Motor neuron (in vitro differentiated cells): ENCODE results near the gene AARSD1. TPM values are rescaled to one million over a fixed set of nuclear protein-coding genes. Genes with fewer than 3 reads are reported as not detected.
A peak's percentile ranks its signal among the peaks of the same experiment; 100 is the strongest.

Experiments
- ATAC-seq, 8 experiments: fragments of 200-7000 bp; cut with Tn5 transposase; replicated peaks in 6 of 8; 2 replicates each; pipeline ENCODE4 v1.8.0; 2021; ENCODE audit warnings: mild to moderate bottlenecking in 8 of 8, moderate library complexity in 8 of 8
- H3K27ac ChIP-seq, 2 donors: fragments of 250-450 bp; sonication (Bioruptor Pico); 2 replicates each; pipeline ENCODE4 v1.9.0; 2021; ENCODE audit warnings: antibody characterized with exemption in 2 of 2, mild to moderate bottlenecking in 2 of 2, moderate library complexity in 1 of 2
- H3K4me1 ChIP-seq, 2 donors: fragments of 250-450 bp; sonication (Bioruptor Pico); replicated peaks in 1 of 2; 2 replicates each; pipeline ENCODE4 v1.6.1; 2021; ENCODE audit warnings: antibody characterized with exemption in 2 of 2, mild to moderate bottlenecking in 2 of 2, moderate library complexity in 1 of 2
- H3K4me3 ChIP-seq, 5 donors: fragments of 250-450 bp; sonication (Bioruptor Pico); 2 replicates each; pipeline ENCODE4 v1.9.0; 2021; ENCODE audit warnings: antibody characterized with exemption in 5 of 5, mild to moderate bottlenecking in 5 of 5, moderate library complexity in 4 of 5
- WGBS, 10 experiments: fragments of 450-650 bp; shearing (Covaris generic); methylation state at CpG; one replicate each; pipeline ENCODE4 v1.0.0; 2022; 5-methylcytosine and 5-hydroxymethylcytosine counted together
- in situ Hi-C, 9 experiments: fragments of 400-800 bp; cut with MboI; loops; one replicate each; pipeline ENCODE4 v1.15.0; 2021; ENCODE audit warnings: low sequenced_read_pairs in 9 of 9, low pct_unique_long_range_greater_than_20kb in 2 of 9; ENCODE audit not compliant: unreplicated experiment in 9 of 9
- total RNA-seq, 8 experiments: library from RNA; unstranded; fragments of 300-600 nt; gene quantifications; 2 replicates each; pipeline versions ENCODE4 v1.2.3 to v1.2.4, GENCODE V29; 2022

Gene AARSD1
- total RNA-seq, 8 experiments from 2014 or later: 47.2 to 77.9 (median 59.3) TPM

GRCh38 chr17:42908872-42909700 lies 55.2 kb downstream of the AARSD1 start:
- Histone ChIP-seq H3K4me3 (no peak overlapping the region), H3K4me1 (no peaks in the 10 kb centered on the region), H3K27ac (no peak overlapping the region)
- in situ Hi-C loops: no loop called here
- ATAC-seq: no peak
- 39 to 100% (median 61%) methylated on average over 1 to 7 of the region's 7 CpGs for WGBS, 10 experiments

GRCh38 chr17:42906772-42907446 lies 57.3 kb downstream of the AARSD1 start:
- WGBS, 10 experiments: 48 to 100% (median 72%) methylated on average over 2 to 7 of the region's 8 CpGs; no CpG with 5 or more reads in 2 of the 10 experiments
- in situ Hi-C loops: no loop called here
- Histone ChIP-seq H3K4me1 (no peaks in the 10 kb centered on the region), H3K4me3 (no peak overlapping the region), H3K27ac (no peak overlapping the region)
- ATAC-seq: peak in 3 of 8 experiments; percentile 64 to 71 (median 65)

GRCh38 chr17:42904110-42904469 lies 60.2 kb downstream of the AARSD1 start:
- no peaks in the 10 kb centered on the region for H3K4me1 ChIP-seq

DNA sequence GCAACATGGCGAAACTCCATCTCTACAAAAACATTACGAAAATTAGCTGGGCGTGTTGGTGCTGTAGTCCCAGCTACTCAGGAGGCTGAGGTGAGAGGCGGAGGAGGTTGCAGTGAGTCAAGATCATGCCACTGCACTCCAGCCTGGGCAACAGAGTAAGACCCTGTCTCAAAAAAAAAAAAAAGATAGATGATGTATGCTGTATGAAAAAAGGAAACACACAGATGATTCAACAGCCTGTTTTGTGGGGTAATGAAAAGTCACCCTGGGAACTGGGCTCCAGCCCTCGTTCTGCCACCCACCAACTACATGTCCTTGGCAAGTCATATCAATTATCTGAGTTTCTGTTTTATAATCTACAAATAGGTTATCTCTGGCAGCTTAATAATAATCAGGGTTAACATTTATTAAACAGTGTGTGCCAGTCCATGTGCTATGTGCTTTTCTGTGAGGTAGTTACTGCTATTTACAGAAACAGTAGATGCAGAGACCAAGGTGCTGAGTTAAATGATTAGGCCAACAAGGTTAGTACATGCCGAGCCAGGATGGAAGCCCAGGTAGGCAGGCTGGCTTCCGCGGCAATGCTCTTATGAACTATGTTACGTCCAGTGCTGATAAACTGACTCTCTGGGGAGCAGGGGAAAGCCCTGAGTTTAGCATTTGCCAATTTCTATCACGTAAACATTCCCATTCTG lies 62.6 kb downstream of the AARSD1 start:
- 57 to 100% (median 85%) methylated on average over 1 to 10 of the region's 10 CpGs; no CpG with 5 or more reads in 1 of the 10 experiments for WGBS, 10 experiments
- Histone ChIP-seq H3K4me1 (no peaks in the 10 kb centered on the region), H3K27ac (no peak overlapping the region), H3K4me3 (no peak overlapping the region)
- no peak for ATAC-seq
- in situ Hi-C loops: no loop called here

More at GRCh38 chr17:42904110-42904469, 60.2 kb downstream of the AARSD1 start:
- Histone ChIP-seq H3K27ac (no peak overlapping the region), H3K4me3 (no peak overlapping the region)
- in situ Hi-C loops: no loop called here
- no peak for ATAC-seq
- WGBS, 10 experiments: 7 to 90% (median 58%) methylated on average over 1 to 6 of the region's 6 CpGs; no CpG with 5 or more reads in 4 of the 10 experiments

Other genes with a start within 250 kb of the AARSD1 start
- 10 to 100 TPM; 13.8 to 44.5 (median 27.8) TPM for gene EZH1, start 219.4 kb downstream of the AARSD1 start, total RNA-seq
- 10 to 100 TPM in 1 of 8 experiments, 1 to 10 TPM in 6, under 1 TPM in 1; 0.90 to 34.2 (median 4.1) TPM for gene RAMP2, start 203.2 kb downstream of the AARSD1 start, total RNA-seq
- gene VPS25, start 191.0 kb downstream of the AARSD1 start, total RNA-seq: 100 to 1,000 TPM in 1 of 8 experiments, 10 to 100 TPM in 7; 57.1 to 110 (median 88.0) TPM
- gene WNK4, start 183.8 kb downstream of the AARSD1 start, total RNA-seq: 1 to 10 TPM in 1 of 8 experiments, under 1 TPM in 7; 0.11 to 1.2 (median 0.57) TPM
- 100 to 1,000 TPM in 2 of 8 experiments, 10 to 100 TPM in 6; 58.7 to 114 (median 72.5) TPM for gene COA3, start 165.8 kb downstream of the AARSD1 start, total RNA-seq
- 1 to 10 TPM in 2 of 8 experiments, under 1 TPM in 6; 0.58 to 3.8 (median 0.81) TPM for gene CNTD1, start 165.6 kb downstream of the AARSD1 start, total RNA-seq
- 100 to 1,000 TPM in 2 of 8 experiments, 10 to 100 TPM in 6; 34.6 to 113 (median 55.9) TPM for gene BECN1, start 140.2 kb downstream of the AARSD1 start, total RNA-seq
- 100 to 1,000 TPM in 3 of 8 experiments, 10 to 100 TPM in 5; 31.7 to 169 (median 69.6) TPM for gene PSME3, start 131.1 kb downstream of the AARSD1 start, total RNA-seq
- 1 to 10 TPM; 1.3 to 2.6 (median 2.1) TPM for gene AOC2, start 119.9 kb downstream of the AARSD1 start, total RNA-seq
- gene AOC3, start 113.3 kb downstream of the AARSD1 start, total RNA-seq: 1 to 10 TPM in 4 of 8 experiments, under 1 TPM in 4; 0.41 to 3.7 (median 0.81) TPM
- under 1 TPM in 5 of 8 experiments, not detected in 3; 0.21 to 0.70 (median 0.47) TPM for gene G6PC1, start 63.7 kb downstream of the AARSD1 start, total RNA-seq
- 1 to 10 TPM in 7 of 8 experiments, under 1 TPM in 1; 0.76 to 3.6 (median 2.0) TPM for gene PTGES3L, start 15.6 kb upstream of the AARSD1 start, total RNA-seq
- 10 to 100 TPM; 11.8 to 14.8 (median 13.5) TPM for gene RUNDC1, start 16.1 kb upstream of the AARSD1 start, total RNA-seq
- 1,000 to 10,000 TPM; 1,328 to 3,262 (median 2,235) TPM for gene RPL27, start 34.0 kb upstream of the AARSD1 start, total RNA-seq
- gene IFI35, start 42.3 kb upstream of the AARSD1 start, total RNA-seq: 10 to 100 TPM in 4 of 8 experiments, 1 to 10 TPM in 1, under 1 TPM in 2, not detected in 1; 0.76 to 57.9 (median 10.7) TPM
- gene VAT1, start 57.9 kb upstream of the AARSD1 start, total RNA-seq: 100 to 1,000 TPM in 7 of 8 experiments, 10 to 100 TPM in 1; 42.9 to 426 (median 125) TPM
- gene RND2, start 60.8 kb upstream of the AARSD1 start, total RNA-seq: 10 to 100 TPM in 5 of 8 experiments, 1 to 10 TPM in 2, under 1 TPM in 1; 0.66 to 27.3 (median 19.9) TPM
- gene BRCA1, start 160.9 kb upstream of the AARSD1 start, total RNA-seq: 10 to 100 TPM in 3 of 8 experiments, 1 to 10 TPM in 5; 3.2 to 30.0 (median 6.9) TPM
- 100 to 1,000 TPM in 1 of 8 experiments, 10 to 100 TPM in 7; 49.7 to 135 (median 72.0) TPM for gene NBR1, start 206.8 kb upstream of the AARSD1 start, total RNA-seq
- 1 to 10 TPM in 4 of 8 experiments, under 1 TPM in 4; 0.27 to 7.8 (median 0.95) TPM for gene TMEM106A, start 247.4 kb upstream of the AARSD1 start, total RNA-seq